Mesenteric fat pad (tissue), 1 donor: ENCODE measurements around the gene NUDT16. TPM values are rescaled to one million over a fixed set of nuclear protein-coding genes. Genes with fewer than 3 reads are reported as not detected.
"Not testable (repeated sequence)": the region's sequence is repeated elsewhere in the genome, so short reads cannot be mapped to it uniquely, and the experiment has no call there.

ENCODE experiments used
- DNase-seq: peaks from one replicate; pipeline ENCODE4 v3.0.0-alpha.2; 2020; ENCODE audit warnings: low spot score
- total RNA-seq: library from RNA; stranded (reverse); fragmentation: NEBNext Ultra II Directional; extraction: Animal tissue kit (Norgen Biotek cat#: 25700); gene quantifications from one replicate; pipeline ENCODE4 v1.2.1, GENCODE V29; 2021
- donor health status: DM: yes; HTN: yes; CAD: no.

NUDT16 gene
- total RNA-seq, 1 donor from 2014 or later = 26.9 TPM

GRCh38 chr3:131380821-131381444 is 641 bp upstream of the NUDT16 start:
- not testable (repeated sequence) for DNase-seq

- DNase-seq = no peak
Measured at GRCh38 chr3:131386429-131387165, 5.0 kb downstream of the NUDT16 start.

- no peak for DNase-seq
Measured at GRCh38 chr3:131387796-131388489, 6.4 kb downstream of the NUDT16 start.

GRCh38 chr3:131388490-131388799 is 6.9 kb downstream of the NUDT16 start:
- DNase-seq = no peak

GRCh38 chr3:131390331-131390730 is 8.8 kb downstream of the NUDT16 start:
- DNase-seq = no peak

- DNase-seq = no peak
Measured at GRCh38 chr3:131393051-131393450, 11.5 kb downstream of the NUDT16 start.

GRCh38 chr3:131393868-131394267 is 12.3 kb downstream of the NUDT16 start:
- DNase-seq = no peak

GRCh38 chr3:131394400-131394799 is 12.8 kb downstream of the NUDT16 start:
- DNase-seq = no peak

GRCh38 chr3:131396170-131396569 is 14.6 kb downstream of the NUDT16 start:
- DNase-seq = no peak

- no peak for DNase-seq
Measured at GRCh38 chr3:131397889-131398288, 16.3 kb downstream of the NUDT16 start.

GRCh38 chr3:131401978-131402377 is 20.4 kb downstream of the NUDT16 start:
- no peak for DNase-seq

GRCh38 chr3:131402391-131403039 is 20.9 kb downstream of the NUDT16 start:
- no peak for DNase-seq

- no peak for DNase-seq
Measured at GRCh38 chr3:131403216-131403895, 21.8 kb downstream of the NUDT16 start.

GRCh38 chr3:131405411-131405810 is 23.8 kb downstream of the NUDT16 start:
- no peak for DNase-seq

- DNase-seq = no peak
Measured at GRCh38 chr3:131406274-131406673, 24.7 kb downstream of the NUDT16 start.

GRCh38 chr3:131417751-131418150 is 36.2 kb downstream of the NUDT16 start:
- DNase-seq = no peak

- DNase-seq = no peak
Measured at GRCh38 chr3:131421301-131421700, 39.7 kb downstream of the NUDT16 start.

- DNase-seq = no peak
Measured at GRCh38 chr3:131421957-131422498, 40.5 kb downstream of the NUDT16 start.

- DNase-seq = no peak
Measured at GRCh38 chr3:131427226-131427625, 45.7 kb downstream of the NUDT16 start.

- no peak for DNase-seq
Measured at GRCh38 chr3:131431754-131432153, 50.2 kb downstream of the NUDT16 start.

GRCh38 chr3:131432441-131432840 is 50.9 kb downstream of the NUDT16 start:
- no peak for DNase-seq
